ENCODE data around the gene DPF3. TPM values are rescaled to one million over a fixed set of nuclear protein-coding genes. Genes with fewer than 3 reads are reported as not detected.

Gene DPF3
- total RNA-seq, 3 donors from 2014 or later (not counting 1 experiment from before 2014, with no cell fraction given): 1.4 to 1.8 (median 1.4) TPM

DNA sequence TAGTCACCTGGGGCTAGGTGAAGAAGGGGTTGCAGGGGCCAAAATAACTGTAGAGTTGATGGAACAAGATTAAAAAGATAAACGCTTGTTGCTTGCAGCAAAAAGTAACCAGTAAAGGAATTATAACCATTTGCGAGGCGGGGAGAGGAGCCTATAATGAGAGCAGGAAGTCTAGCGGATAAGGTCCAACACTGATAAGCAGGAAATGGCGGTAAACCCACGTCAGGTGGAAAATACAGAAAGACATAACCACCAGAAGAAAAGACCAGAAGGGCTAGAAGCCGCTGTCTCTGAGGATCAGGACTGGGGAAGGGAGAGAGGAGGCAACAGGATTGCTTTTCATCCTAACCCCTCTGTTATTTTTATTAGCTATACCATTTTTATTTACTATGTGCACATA lies 303.3 kb downstream of the DPF3 start:
- peaks cover 43% of the 10 kb centered on the region for H3K4me1 ChIP-seq (ENCODE audit: control insufficient read depth, insufficient read depth, low read length)
- peak overlapping the region in 1 of 2 donors; percentile 21 for H3K27ac Mint-ChIP-seq
- WGBS (ENCODE audit: insufficient coverage): 11% methylated on average over 6 of the region's 7 CpGs
- no peaks in the 10 kb centered on the region for H3K9me3 Mint-ChIP-seq
- TF ChIP-seq CTCF (IDR thresholded peaks at IDR 0.05): no peak
- no peak overlapping the region for H3K27ac ChIP-seq (ENCODE audit: low read length)
- ATAC-seq: peak; percentile 27 to 56 (median 28)
- peak in 1 of 2 donors; percentile 52 for DNase-seq
- peak overlapping the region; percentile 51 for H3K4me3 Mint-ChIP-seq
- no peaks in the 10 kb centered on the region for H3K9me3 ChIP-seq (ENCODE audit: control insufficient read depth, insufficient read depth, low read length)
- H3K27me3 Mint-ChIP-seq (ENCODE audit: low read depth in 2 of 2): peaks cover 77 to 82% of the 10 kb centered on the region in 2 donors
- no peaks in the 10 kb centered on the region for H3K36me3 ChIP-seq (ENCODE audit: control insufficient read depth, insufficient read depth, low read length)
- H3K4me3 ChIP-seq (ENCODE audit: low read length): no peak overlapping the region
- H3K27me3 ChIP-seq (ENCODE audit: control insufficient read depth, insufficient read depth, low read length): peaks cover 34% of the 10 kb centered on the region
- H3K4me1 Mint-ChIP-seq: peaks cover 47 to 50% of the 10 kb centered on the region in 2 donors
- intact Hi-C loops (cut with micrococcal nuclease): loop anchor here (5.0 kb wide), 2 partner anchors 138 to 302 kb away; partner anchors contain the start of gene DPF3
- peaks cover 9% of the 10 kb centered on the region for H3K36me3 Mint-ChIP-seq

DNA sequence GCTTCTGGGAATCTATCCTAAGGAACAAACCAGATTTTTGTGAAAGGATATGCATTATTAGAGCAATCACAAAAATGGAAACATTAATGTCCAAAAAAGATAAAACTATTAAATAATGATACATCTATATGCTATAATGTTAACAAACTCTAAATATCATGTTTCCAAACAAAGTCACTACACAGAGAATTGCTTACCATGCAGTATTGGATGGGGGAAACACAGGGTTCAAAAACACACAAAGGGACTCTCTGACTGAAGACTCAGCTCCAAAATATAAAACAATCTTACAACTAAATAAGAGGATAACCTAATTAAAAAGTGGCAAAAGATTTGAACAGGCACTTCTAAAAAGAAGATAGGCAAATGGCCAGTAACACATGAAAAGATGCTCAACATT lies 304.2 kb downstream of the DPF3 start:
- TF ChIP-seq CTCF (IDR thresholded peaks at IDR 0.05): no peak
- no peak overlapping the region for H3K27ac Mint-ChIP-seq
- H3K36me3 Mint-ChIP-seq: peaks cover 9% of the 10 kb centered on the region
- no peak overlapping the region for H3K4me3 Mint-ChIP-seq
- Histone ChIP-seq H3K4me3 (ENCODE audit: low read length) (no peak overlapping the region), H3K9me3 (ENCODE audit: control insufficient read depth, insufficient read depth, low read length) (no peaks in the 10 kb centered on the region), H3K4me1 (ENCODE audit: control insufficient read depth, insufficient read depth, low read length) (peaks cover 37% of the 10 kb centered on the region), H3K27me3 (ENCODE audit: control insufficient read depth, insufficient read depth, low read length) (peaks cover 29% of the 10 kb centered on the region), H3K27ac (ENCODE audit: low read length) (no peak overlapping the region), H3K36me3 (ENCODE audit: control insufficient read depth, insufficient read depth, low read length) (no peaks in the 10 kb centered on the region)
- H3K27me3 Mint-ChIP-seq (ENCODE audit: low read depth in 2 of 2): peaks cover 78 to 86% of the 10 kb centered on the region in 2 donors
- intact Hi-C loops (cut with micrococcal nuclease): loop anchor here (5.0 kb wide), 2 partner anchors 137 to 303 kb away; partner anchors contain the start of gene DPF3
- DNase-seq (no peak), ATAC-seq (no peak)
- H3K4me1 Mint-ChIP-seq: peaks cover 37 to 41% of the 10 kb centered on the region in 2 donors
- H3K9me3 Mint-ChIP-seq: no peaks in the 10 kb centered on the region

DNA sequence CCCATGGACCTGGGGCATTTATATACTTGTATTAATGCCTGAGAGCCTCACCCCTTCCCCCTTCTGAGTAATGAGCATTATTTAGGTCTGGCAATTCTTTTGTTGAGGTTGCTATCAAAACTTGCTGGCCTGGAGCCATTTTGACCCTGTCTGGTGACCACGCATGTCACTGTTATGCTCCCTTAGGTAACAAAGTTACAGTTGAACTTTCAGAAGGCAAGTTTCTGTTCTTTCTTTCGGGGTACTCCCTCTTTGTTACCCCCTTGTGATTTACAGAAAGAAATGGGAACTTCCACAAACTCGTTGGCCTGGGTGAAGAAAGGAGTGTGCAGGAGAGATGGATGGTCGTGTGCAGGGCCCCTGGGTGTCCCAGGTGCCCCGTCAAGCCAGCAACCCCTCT lies 305.4 kb downstream of the DPF3 start:
- Mint-ChIP-seq H3K27me3 (ENCODE audit: low read depth in 2 of 2) (peaks cover 80 to 92% of the 10 kb centered on the region in 2 donors), H3K4me1 (peaks cover 28 to 31% of the 10 kb centered on the region in 2 donors), H3K4me3 (no peak overlapping the region), H3K9me3 (no peaks in the 10 kb centered on the region), H3K27ac (no peak overlapping the region), H3K36me3 (peaks cover 9% of the 10 kb centered on the region)
- Histone ChIP-seq H3K27ac (ENCODE audit: low read length) (no peak overlapping the region), H3K9me3 (ENCODE audit: control insufficient read depth, insufficient read depth, low read length) (no peaks in the 10 kb centered on the region), H3K4me1 (ENCODE audit: control insufficient read depth, insufficient read depth, low read length) (peaks cover 26% of the 10 kb centered on the region), H3K4me3 (ENCODE audit: low read length) (no peak overlapping the region), H3K36me3 (ENCODE audit: control insufficient read depth, insufficient read depth, low read length) (no peaks in the 10 kb centered on the region), H3K27me3 (ENCODE audit: control insufficient read depth, insufficient read depth, low read length) (peaks cover 29% of the 10 kb centered on the region)
- no peak for TF ChIP-seq CTCF (IDR thresholded peaks at IDR 0.05)
- DNase-seq (no peak), ATAC-seq (no peak)
- intact Hi-C loops (cut with micrococcal nuclease): no loop called here
- 84% methylated on average over 5 of the region's 5 CpGs for WGBS (ENCODE audit: insufficient coverage)
